Type B pancreatic cell (in vitro differentiated cells): ENCODE data around the gene MCHR1. TPM values are rescaled to one million over a fixed set of nuclear protein-coding genes. Genes with fewer than 3 reads are reported as not detected.
"Not testable (repeated sequence)": the region's sequence is repeated elsewhere in the genome, so short reads cannot be mapped to it uniquely, and the experiment has no call there.

Experiments
- DNase-seq: peaks from one replicate; pipeline ENCODE4 v3.0.0; 2021; ENCODE audit warnings: mixed read lengths; ENCODE audit not compliant: unreplicated experiment; ENCODE audit errors: extremely low spot score
- H3K27ac Mint-ChIP-seq: 2 replicates; pipeline ENCODE4 v1.8.0; 2021; ENCODE audit warnings: mild to moderate bottlenecking, mixed read lengths
- H3K27me3 Mint-ChIP-seq: 2 replicates; pipeline ENCODE4 v1.8.0; 2021; ENCODE audit warnings: mixed read lengths
- H3K36me3 Mint-ChIP-seq: 2 replicates; pipeline ENCODE4 v1.8.0; 2021; ENCODE audit warnings: mixed read lengths
- H3K4me1 Mint-ChIP-seq: one replicate; pipeline ENCODE4 v1.8.0; 2021; ENCODE audit warnings: mixed read lengths; ENCODE audit not compliant: unreplicated experiment
- H3K4me3 Mint-ChIP-seq: 2 replicates; pipeline ENCODE4 v1.8.0; 2021; ENCODE audit warnings: mild to moderate bottlenecking, mixed read lengths
- H3K9me3 Mint-ChIP-seq: 2 replicates; pipeline ENCODE4 v1.8.0; 2021; ENCODE audit warnings: mixed read lengths
- CTCF ChIP-seq: fragments of 200-600 bp; sonication (generic); conservative IDR thresholded peaks from 2 replicates; pipeline ENCODE4 v1.5.0; 2021; ENCODE audit warnings: antibody characterized with exemption, mild to moderate bottlenecking
- total RNA-seq: library from RNA; stranded (reverse); gene quantifications from 2 replicates; pipeline ENCODE4 v1.2.1, GENCODE V29; 2021; ENCODE audit warnings: low replicate concordance

The MCHR1 gene
- total RNA-seq, 1 donor from 2014 or later, result 6.9 TPM

DNA sequence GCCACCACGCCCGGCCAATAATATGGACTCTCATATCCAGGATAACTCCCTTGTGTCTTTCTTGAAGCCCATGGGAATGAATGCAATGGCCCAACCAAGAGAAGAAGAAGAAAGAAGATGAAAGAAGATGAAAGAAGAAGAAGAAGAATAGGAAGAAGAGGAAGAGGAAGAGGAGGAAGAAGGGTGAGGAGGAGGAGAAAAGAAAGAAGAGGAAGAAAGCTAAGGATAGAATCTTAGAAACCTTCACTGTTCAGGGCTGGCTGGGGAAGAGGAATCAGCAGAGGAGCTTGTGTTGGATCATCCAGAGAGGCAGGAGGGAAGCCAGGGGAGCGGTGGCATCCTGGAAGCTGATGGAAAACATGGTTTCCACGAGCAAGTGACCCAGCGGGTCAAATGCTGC is 28.9 kb downstream of the MCHR1 start:
- Mint-ChIP-seq H3K27me3 (peaks cover 4% of the 10 kb centered on the region), H3K4me1 (peaks cover 17% of the 10 kb centered on the region), H3K9me3 (peaks cover 11% of the 10 kb centered on the region), H3K4me3 (no peak overlapping the region), H3K27ac (no peak overlapping the region), H3K36me3 (peaks cover 12% of the 10 kb centered on the region)
- no peak for DNase-seq
- TF ChIP-seq CTCF, result no peak

GRCh38 chr22:40709752-40710413 is 30.6 kb downstream of the MCHR1 start:
- DNase-seq, result no peak
- H3K4me3 Mint-ChIP-seq, result peak overlapping the region; percentile 56
- TF ChIP-seq CTCF, result no peak
- H3K27me3 Mint-ChIP-seq, result peaks cover 4% of the 10 kb centered on the region
- H3K9me3 Mint-ChIP-seq, result peaks cover 10% of the 10 kb centered on the region
- peaks cover 25% of the 10 kb centered on the region for H3K4me1 Mint-ChIP-seq
- peak overlapping the region; percentile 96 for H3K27ac Mint-ChIP-seq
- peaks cover 12% of the 10 kb centered on the region for H3K36me3 Mint-ChIP-seq

DNA sequence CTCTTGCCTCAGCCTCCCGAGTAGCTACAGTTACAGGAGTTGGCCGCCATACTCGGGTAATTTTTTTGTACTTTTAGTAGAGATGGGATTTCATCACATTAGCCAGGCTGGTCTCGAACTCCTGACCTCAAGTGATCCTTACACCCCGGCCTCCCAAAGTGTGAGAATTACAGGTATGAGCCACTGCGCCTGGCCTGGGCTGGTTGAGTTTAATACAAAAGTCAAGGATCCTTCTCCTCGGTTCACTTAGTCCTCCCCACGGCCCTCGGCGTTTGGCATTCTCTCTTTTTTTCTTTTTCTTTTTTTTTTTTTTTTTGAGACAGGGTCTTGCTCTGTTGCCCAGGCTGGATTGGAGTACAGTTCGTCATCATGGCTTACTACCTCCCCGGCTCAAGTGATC is 33.0 kb downstream of the MCHR1 start:
- Mint-ChIP-seq H3K27me3 (peaks cover 4% of the 10 kb centered on the region), H3K4me3 (no peak overlapping the region), H3K4me1 (peaks cover 28% of the 10 kb centered on the region), H3K27ac (peak overlapping the region; percentile 99), H3K36me3 (peaks cover 9% of the 10 kb centered on the region), H3K9me3 (peaks cover 6% of the 10 kb centered on the region)
- no peak for TF ChIP-seq CTCF
- DNase-seq, result no peak

DNA sequence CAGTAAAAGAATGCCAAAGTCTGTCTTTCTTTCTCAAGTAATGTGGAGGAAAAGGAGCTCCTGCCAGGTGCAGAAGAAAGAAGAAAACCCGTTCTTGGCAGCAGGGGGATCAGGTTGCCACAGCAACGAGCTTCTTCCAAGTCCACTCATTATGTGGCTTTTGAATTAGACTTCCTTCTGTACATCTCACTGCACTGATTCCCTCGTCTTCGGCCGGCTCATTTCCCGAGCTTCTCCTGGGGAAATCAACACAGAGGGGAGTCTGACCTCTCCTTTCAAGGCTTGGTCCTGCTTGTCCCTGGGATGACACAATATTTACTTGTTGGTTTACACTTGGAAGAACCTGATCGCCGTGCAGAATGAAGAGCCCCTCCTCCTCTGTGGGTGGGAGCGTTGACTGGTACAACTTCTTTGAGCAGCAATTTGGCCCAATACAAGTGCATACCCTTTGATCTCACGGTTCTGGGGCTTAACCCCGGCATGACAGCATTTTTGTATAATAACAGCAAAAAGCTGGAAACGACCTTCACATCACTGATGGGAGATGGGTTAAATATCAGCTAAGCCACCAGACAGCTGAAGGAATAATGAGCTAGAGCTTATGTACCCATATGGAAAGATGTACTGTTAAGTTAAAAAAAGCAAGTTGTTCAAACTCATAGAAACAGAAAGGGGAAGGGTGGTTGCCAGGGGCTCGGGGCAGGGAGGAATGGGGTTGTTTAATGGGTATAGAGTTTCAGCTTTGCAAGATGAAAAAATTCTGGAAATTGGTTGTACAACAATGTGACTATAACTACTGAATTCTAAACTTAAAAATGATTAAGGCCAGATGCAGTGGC is 35.4 kb downstream of the MCHR1 start:
- Mint-ChIP-seq H3K27me3 (peaks cover 4% of the 10 kb centered on the region), H3K27ac (peak overlapping the region; percentile 88), H3K4me1 (peaks cover 34% of the 10 kb centered on the region), H3K9me3 (peaks cover 4% of the 10 kb centered on the region), H3K36me3 (peaks cover 8% of the 10 kb centered on the region), H3K4me3 (peak overlapping the region; percentile 68)
- peak; percentile 40 for TF ChIP-seq CTCF
- DNase-seq, result no peak

DNA sequence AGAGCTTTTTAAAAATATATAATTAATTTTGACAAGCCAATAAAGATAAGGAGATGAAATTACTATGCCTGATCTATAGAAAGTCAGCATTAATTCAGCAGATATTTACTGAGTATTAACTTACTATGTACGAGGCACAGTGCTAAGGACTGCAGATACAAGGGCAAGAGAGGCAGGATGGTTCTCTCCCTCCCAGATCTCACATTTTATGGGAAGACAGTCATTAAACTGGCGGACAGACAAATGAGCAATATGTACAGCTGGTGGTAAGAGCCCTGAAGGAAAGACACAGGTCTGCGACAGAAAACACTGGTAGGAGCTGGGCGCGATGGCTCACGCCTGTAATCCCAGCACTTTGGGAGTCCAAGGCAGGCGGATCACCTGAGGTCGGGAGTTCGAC is 36.8 kb downstream of the MCHR1 start:
- H3K27ac Mint-ChIP-seq, result no peak overlapping the region
- H3K9me3 Mint-ChIP-seq, result peaks cover 4% of the 10 kb centered on the region
- no peak for DNase-seq
- peaks cover 4% of the 10 kb centered on the region for H3K27me3 Mint-ChIP-seq
- no peak overlapping the region for H3K4me3 Mint-ChIP-seq
- H3K4me1 Mint-ChIP-seq, result peaks cover 40% of the 10 kb centered on the region
- peaks cover 3% of the 10 kb centered on the region for H3K36me3 Mint-ChIP-seq
- no peak for TF ChIP-seq CTCF

GRCh38 chr22:40717657-40718056 is 38.4 kb downstream of the MCHR1 start:
- peaks cover 43% of the 10 kb centered on the region for H3K4me1 Mint-ChIP-seq
- not testable (repeated sequence) for H3K27me3 Mint-ChIP-seq, H3K4me3 Mint-ChIP-seq, DNase-seq, H3K27ac Mint-ChIP-seq, H3K36me3 Mint-ChIP-seq, H3K9me3 Mint-ChIP-seq
